Measurements from ENCODE around the gene NCAPG2. TPM values are rescaled to one million over a fixed set of nuclear protein-coding genes. Genes with fewer than 3 reads are reported as not detected.

The NCAPG2 gene
- polyA plus RNA-seq, 2 of the 4 experiments (the other 2 are of a cell fraction) = 53.8 to 63.0 TPM

- WGBS (ENCODE audit: missing lambda C conversion rate) = 59% methylated on average over 33 of the region's 63 CpGs
- Histone ChIP-seq H3K4me3 (peak overlapping the region; percentile 47), H3K9me3 (peaks cover under 1% of the 10 kb centered on the region; the same call in 1 of the 3 replicates), H3K4me1 (peaks cover 7% of the 10 kb centered on the region; the same call in 1 of the 3 replicates), H3K27ac (no peak overlapping the region), H3K4me2 (peak overlapping the region; percentile 99)
- FAIRE-seq (no peak), ATAC-seq (peak; percentile 2 to 22; a peak in 4 of 6 replicates), DNase-seq (ENCODE audit: low read depth in 1 of 2, low spot score in 1 of 2) (no peak)
- CTCF ChIA-PET = no interaction called here
- POLR2A ChIA-PET = no interaction called here
- no peak for TF ChIP-seq SREBF2 (IDR thresholded peaks at IDR 0.05)
- TF ChIP-seq SMC3 (IDR thresholded peaks at IDR 0.05) = no peak
- TF ChIP-seq ESRRA (IDR thresholded peaks at IDR 0.05; ENCODE audit: borderline replicate concordance, low read length) = no peak
- no peak for TF ChIP-seq CHD2 (IDR thresholded peaks at IDR 0.05; ENCODE audit: low read length, partially characterized antibody)
- no peak for TF ChIP-seq ZFP36 (IDR thresholded peaks at IDR 0.05; ENCODE audit: borderline replicate concordance, partially characterized antibody)
- no peak for TF ChIP-seq HOXB5 (CRISPR knock-in tag; IDR thresholded peaks at IDR 0.05)
- TF ChIP-seq RAD21 (conservative IDR thresholded peaks at IDR 0.05 in 1 of 2, IDR thresholded peaks at IDR 0.05 in 1 of 2) = no peak
- no peak for TF ChIP-seq CBX2 (IDR thresholded peaks at IDR 0.05; ENCODE audit: borderline replicate concordance, low read depth)
- no peak for TF ChIP-seq CHD4 (IDR thresholded peaks at IDR 0.05; ENCODE audit: borderline replicate concordance)
- TF ChIP-seq ELK1 (IDR thresholded peaks at IDR 0.05; ENCODE audit: low read depth, low read length) = no peak
- no peak for TF ChIP-seq ZC3H11A (IDR thresholded peaks at IDR 0.05)
- TF ChIP-seq CBX8 (IDR thresholded peaks at IDR 0.05) = no peak
- no peak for TF ChIP-seq HES2 (IDR thresholded peaks at IDR 0.05)
- no peak for TF ChIP-seq ZNF302 (CRISPR knock-in tag; IDR thresholded peaks at IDR 0.05)
- no peak for TF ChIP-seq FOXS1 (CRISPR knock-in tag; IDR thresholded peaks at IDR 0.05)
- TF ChIP-seq CTCF (IDR thresholded peaks at IDR 0.05) = no peak
- TF ChIP-seq KDM1A (IDR thresholded peaks at IDR 0.05; ENCODE audit: low read depth) = no peak
- TF ChIP-seq GATA3 (IDR thresholded peaks at IDR 0.05; ENCODE audit: borderline replicate concordance) = no peak
- no peak for TF ChIP-seq ATOH8 (CRISPR knock-in tag; IDR thresholded peaks at IDR 0.05; ENCODE audit: low read depth)
- no peak for TF ChIP-seq JUN (IDR thresholded peaks at IDR 0.05)
These were observed 116.3 kb downstream of the NCAPG2 start for GRCh38 chr7:158588085-158588877.

- H3K4me2 ChIP-seq = peak within 1 kb of the TSS; percentile 99
- 0 out of 2 replicates have a peak, but pooled peaks have one; percentile 28 for TF ChIP-seq REST (IDR thresholded peaks at IDR 0.05)
- no peak for TF ChIP-seq BCL3 (IDR thresholded peaks at IDR 0.05)
- ChIA-PET CTCF (no interaction called here), POLR2A (no interaction called here)
- peaks cover 7% of the 10 kb centered on the region; the same call in 1 of the 3 replicates for H3K4me1 ChIP-seq
- no peak within 1 kb of the TSS for H3K27ac ChIP-seq
- peak within 1 kb of the TSS; percentile 47 for H3K4me3 ChIP-seq
- peak; percentile 47 to 58 for DNase-seq (ENCODE audit: low read depth in 1 of 2, low spot score in 1 of 2)
- no peak for FAIRE-seq
- no CpG with 5 or more reads among the region's 110 CpGs for WGBS (ENCODE audit: missing lambda C conversion rate)
- ATAC-seq = peak; percentile 66 to 68
- H3K9me3 ChIP-seq = no peaks in the 10 kb centered on the region
These were observed 117.2 kb downstream of the NCAPG2 start, which contains the start of gene PTPRN2 for GRCh38 chr7:158587162-158588084. PTPRN2 (minus strand) TSS chr7:158587823.
